SU-DHL-6 (cell line): ENCODE data around the gene C6orf89.

Experiments
- CTCF ChIP-seq: fragments of 200-600 bp; sonication (generic); IDR thresholded peaks from one replicate; pipeline ENCODE4 v1.5.1; 2017; ENCODE audit warnings: antibody characterized with exemption, mild to moderate bottlenecking, low read length, moderate library complexity; ENCODE audit not compliant: insufficient read depth, poor library complexity, severe bottlenecking
- EZH2phosphoT487 ChIP-seq: fragments of 200-600 bp; sonication (generic), shearing (Covaris generic); conservative IDR thresholded peaks from 2 replicates; pipeline ENCODE4 v1.6.1; 2018; ENCODE audit warnings: mild to moderate bottlenecking, antibody characterized with exemption, low read length, moderate library complexity, mixed read lengths

GRCh38 chr6:36976509-36976908 is 90.8 kb downstream of the C6orf89 start:
- TF ChIP-seq CTCF (no peak), EZH2phosphoT487 (no peak)
